Measurements from ENCODE around the gene MDFI. TPM values are rescaled to one million over a fixed set of nuclear protein-coding genes. Genes with fewer than 3 reads are reported as not detected.

MDFI gene
- total and polyA plus RNA-seq, 4 donors, result 0.24 to 2.8 (median 0.50) TPM; not detected in 1

GRCh38 chr6:41640426-41640825 is 2.2 kb downstream of the MDFI start:
- TF ChIP-seq SP1 (IDR thresholded peaks at IDR 0.05) (no peak), TAF1 (conservative IDR thresholded peaks at IDR 0.05) (no peak), ATF3 (IDR thresholded peaks at IDR 0.05) (no peak)
- H3K4me3 ChIP-seq (ENCODE audit: low read depth in 1 of 3, low read length in 3 of 3), result no peak overlapping the region
- peaks cover 0 to 9% (median 3%) of the 10 kb centered on the region in 4 donors for H3K27me3 ChIP-seq (ENCODE audit: control insufficient read depth in 4 of 4, insufficient read depth in 4 of 4, low read length in 3 of 4)
- peaks cover 0 to 23% (median 13%) of the 10 kb centered on the region in 4 donors for H3K4me1 ChIP-seq (ENCODE audit: control insufficient read depth in 4 of 4, insufficient read depth in 4 of 4, low read length in 3 of 4)
- 93% methylated on average over 7 of the region's 7 CpGs for WGBS
- no peaks in the 10 kb centered on the region for H3K9me3 ChIP-seq (ENCODE audit: control insufficient read depth in 4 of 4, low read length in 3 of 4)
- no peak overlapping the region for H3K27ac ChIP-seq (ENCODE audit: low read depth in 1 of 2, low read length in 2 of 2)
- H3K9ac ChIP-seq (ENCODE audit: low read depth in 1 of 2, low read length in 2 of 2), result no peak overlapping the region
- no peaks in the 10 kb centered on the region for H3K36me3 ChIP-seq (ENCODE audit: control insufficient read depth in 4 of 4, insufficient read depth in 3 of 4, low read depth in 1 of 4, low read length in 3 of 4)
- DNase-seq (ENCODE audit: low spot score), result no peak

- no peak overlapping the region for H3K4me3 ChIP-seq (ENCODE audit: low read depth in 1 of 3, low read length in 3 of 3)
- no peak for TF ChIP-seq SP1 (IDR thresholded peaks at IDR 0.05)
- no peak for TF ChIP-seq RAD21 (IDR thresholded peaks at IDR 0.05)
- no peak for TF ChIP-seq ATF3 (IDR thresholded peaks at IDR 0.05)
- TF ChIP-seq JUND (IDR thresholded peaks at IDR 0.05), result no peak
- no peak for TF ChIP-seq MAX (IDR thresholded peaks at IDR 0.05)
- TF ChIP-seq HNF4G (IDR thresholded peaks at IDR 0.05), result no peak
- TF ChIP-seq GABPA (IDR thresholded peaks at IDR 0.05 in 1 of 2, conservative IDR thresholded peaks at IDR 0.05 in 1 of 2), result no peak
- no peak for TF ChIP-seq NR2F2 (IDR thresholded peaks at IDR 0.05)
- no peak for TF ChIP-seq REST (IDR thresholded peaks at IDR 0.05)
- TF ChIP-seq TAF1 (conservative IDR thresholded peaks at IDR 0.05), result no peak
- TF ChIP-seq FOXA2 (IDR thresholded peaks at IDR 0.05), result no peak
- no peak for TF ChIP-seq RXRA (IDR thresholded peaks at IDR 0.05)
- no peak for TF ChIP-seq FOXA1 (IDR thresholded peaks at IDR 0.05)
- no peak for TF ChIP-seq CTCF (IDR thresholded peaks at IDR 0.05; ENCODE audit: low read depth, low read length, missing input control)
- no peak overlapping the region for H3K9ac ChIP-seq (ENCODE audit: low read depth in 1 of 2, low read length in 2 of 2)
- peaks cover 0 to 23% (median 13%) of the 10 kb centered on the region in 4 donors for H3K4me1 ChIP-seq (ENCODE audit: control insufficient read depth in 4 of 4, insufficient read depth in 4 of 4, low read length in 3 of 4)
- H3K36me3 ChIP-seq (ENCODE audit: control insufficient read depth in 4 of 4, insufficient read depth in 3 of 4, low read depth in 1 of 4, low read length in 3 of 4), result no peaks in the 10 kb centered on the region
- H3K27ac ChIP-seq (ENCODE audit: low read depth in 1 of 2, low read length in 2 of 2), result no peak overlapping the region
- peaks cover 0 to 9% (median 2%) of the 10 kb centered on the region in 4 donors for H3K27me3 ChIP-seq (ENCODE audit: control insufficient read depth in 4 of 4, insufficient read depth in 4 of 4, low read length in 3 of 4)
- WGBS, result 82% methylated on average over 9 of the region's 9 CpGs
- no peak for DNase-seq (ENCODE audit: low spot score)
- H3K9me3 ChIP-seq (ENCODE audit: control insufficient read depth in 4 of 4, low read length in 3 of 4), result no peaks in the 10 kb centered on the region
Observed at GRCh38 chr6:41641352-41641925, 3.2 kb downstream of the MDFI start.

Measured in liver (tissue), 9 donors.